CD14-positive monocyte (primary cell): Measurements from ENCODE around the gene TSHZ2. TPM values are rescaled to one million over a fixed set of nuclear protein-coding genes. Genes with fewer than 3 reads are reported as not detected.

Experiments
- DNase-seq, 3 donors: peaks; one replicate each; pipeline ENCODE4 v3.0.0-alpha.2; 2011 to 2022
- H2AFZ ChIP-seq: 2 replicates; pipeline ENCODE4 v1.6.0; 2012; ENCODE audit warnings: mild to moderate bottlenecking, low read depth, low read length, inconsistent platforms; ENCODE audit not compliant: insufficient read depth, poor library complexity, severe bottlenecking
- H3K27ac ChIP-seq, 2 donors: 1 replicate in 1 of 2; 2 replicates in 1 of 2; pipeline ENCODE4 v1.5.1; 2012 to 2013; ENCODE audit warnings: low read length in 2 of 2, control low read depth in 1 of 2, inconsistent platforms in 1 of 2, low read depth in 1 of 2, mild to moderate bottlenecking in 1 of 2
- H3K27me3 ChIP-seq, 2 donors: one replicate each; pipeline versions ENCODE4 v1.6.0 to v1.6.1; 2011 to 2013; ENCODE audit warnings: low read length in 2 of 2; ENCODE audit not compliant: control insufficient read depth in 2 of 2, insufficient read depth in 2 of 2
- H3K36me3 ChIP-seq, 2 donors: replicated peaks in 1 of 2; 1 replicate in 1 of 2; 2 replicates in 1 of 2; pipeline versions ENCODE4 v1.5.1 to v1.6.1; 2012 to 2013; ENCODE audit warnings: low read length in 2 of 2, control low read depth in 1 of 2, inconsistent platforms in 1 of 2, mild to moderate bottlenecking in 1 of 2; ENCODE audit not compliant: insufficient read depth in 2 of 2, control insufficient read depth in 1 of 2
- H3K4me1 ChIP-seq, 2 donors: 1 replicate in 1 of 2; 2 replicates in 1 of 2; pipeline versions ENCODE4 v1.5.1 to v1.6.1; 2012 to 2013; ENCODE audit warnings: low read length in 2 of 2, control low read depth in 1 of 2, inconsistent platforms in 1 of 2, mild to moderate bottlenecking in 1 of 2, moderate library complexity in 1 of 2; ENCODE audit not compliant: insufficient read depth in 2 of 2, control insufficient read depth in 1 of 2
- H3K4me2 ChIP-seq: replicated peaks from 2 replicates; pipeline ENCODE3; 2012; ENCODE audit warnings: low read length, moderate library complexity, mild to moderate bottlenecking; ENCODE audit not compliant: poor library complexity, severe bottlenecking; ENCODE audit errors: extremely low read depth
- H3K4me3 ChIP-seq, 3 experiments: fragments of 200-600 bp in 1 of 3; sonication (generic) in 1 of 3; replicated peaks in 1 of 3; 1 replicate in 2 of 3; 2 replicates in 1 of 3; pipeline ENCODE4 v1.5.1; 2011 to 2013; ENCODE audit warnings: low read length in 3 of 3, mild to moderate bottlenecking in 3 of 3, control low read depth in 2 of 3, low read depth in 2 of 3, inconsistent platforms in 1 of 3, moderate library complexity in 1 of 3
- H3K79me2 ChIP-seq: 2 replicates; pipeline ENCODE4 v1.6.0; 2012; ENCODE audit warnings: mild to moderate bottlenecking, control low read depth, inconsistent platforms, low read length, moderate library complexity; ENCODE audit not compliant: insufficient read depth
- H3K9ac ChIP-seq: 2 replicates; pipeline ENCODE4 v1.6.0; 2017; ENCODE audit warnings: low read length, mild to moderate bottlenecking; ENCODE audit not compliant: insufficient read depth, poor library complexity, severe bottlenecking
- H3K9me3 ChIP-seq, 2 donors: replicated peaks in 1 of 2; 1 replicate in 1 of 2; 2 replicates in 1 of 2; pipeline versions ENCODE4 v1.5.1 to v1.6.1; 2012 to 2013; ENCODE audit warnings: low read length in 2 of 2, control low read depth in 1 of 2; ENCODE audit not compliant: control insufficient read depth in 1 of 2, insufficient read depth in 1 of 2
- H4K20me1 ChIP-seq: 2 replicates; pipeline ENCODE4 v1.6.0; 2012; ENCODE audit warnings: mild to moderate bottlenecking, low read length, control low read depth, moderate library complexity; ENCODE audit not compliant: insufficient read depth
- H3K27ac Mint-ChIP-seq, 7 donors: one replicate each; pipeline ENCODE4 v1.8.0; 2020; ENCODE audit warnings: mild to moderate bottlenecking in 7 of 7, mixed read lengths in 7 of 7, moderate library complexity in 6 of 7, inconsistent platforms in 2 of 7
- H3K27me3 Mint-ChIP-seq, 3 donors: one replicate each; pipeline ENCODE4 v1.8.0; 2021 to 2022; ENCODE audit warnings: low read depth in 3 of 3, mild to moderate bottlenecking in 3 of 3, mixed read lengths in 3 of 3, moderate library complexity in 3 of 3, inconsistent platforms in 1 of 3
- H3K36me3 Mint-ChIP-seq, 2 donors: one replicate each; pipeline ENCODE4 v1.8.0; 2020; ENCODE audit warnings: mixed read lengths in 2 of 2, inconsistent platforms in 1 of 2, mild to moderate bottlenecking in 1 of 2
- H3K4me1 Mint-ChIP-seq: one replicate; pipeline ENCODE4 v1.8.0; 2020; ENCODE audit warnings: mild to moderate bottlenecking, mixed read lengths
- H3K4me3 Mint-ChIP-seq, 2 donors: one replicate each; pipeline ENCODE4 v1.8.0; 2020; ENCODE audit warnings: mild to moderate bottlenecking in 2 of 2, mixed read lengths in 2 of 2, moderate library complexity in 1 of 2
- H3K9me3 Mint-ChIP-seq, 7 donors: one replicate each; pipeline ENCODE4 v1.8.0; 2020 to 2022; ENCODE audit warnings: mixed read lengths in 7 of 7, mild to moderate bottlenecking in 6 of 7, moderate library complexity in 6 of 7, inconsistent platforms in 2 of 7
- WGBS: methylation state at CpG from one replicate; pipeline ENCODE4 v1.1.5; 2013; ENCODE audit warnings: missing lambda C conversion rate; ENCODE audit not compliant: insufficient coverage; 5-methylcytosine and 5-hydroxymethylcytosine counted together
- intact Hi-C, 2 donors: fragments of 100-400 bp; cut with micrococcal nuclease; formaldehyde crosslinking; loops; one replicate each; pipeline versions ENCODE4 v1.15.0 to v1.15.1; 2023
- polyA minus RNA-seq: library from RNA; depleted of rRNA, polyadenylated mRNA; stranded (reverse); fragments of >200 nt; gene quantifications from 2 replicates; pipeline ENCODE4 v1.2.3, GENCODE V29; 2012
- polyA plus RNA-seq, 3 donors: library from polyadenylated mRNA; depleted of rRNA in 1 of 3; unstranded in 2 of 3; stranded (reverse) in 1 of 3; fragments of 300-500 nt in 2 of 3; fragments of >200 nt in 1 of 3; fragmentation: Illumina TruSeq in 2 of 3; gene quantifications; 1 replicate in 2 of 3; 2 replicates in 1 of 3; pipeline ENCODE4 v1.2.3, GENCODE V29; 2012 to 2021
- total RNA-seq, 12 experiments: library from RNA in 1 of 12; stranded (reverse) in 1 of 12; fragments of 120-200 nt in 1 of 12; gene quantifications; one replicate each; pipeline ENCODE4 v1.2.4 and lab custom pipeline; 2013 to 2026; ENCODE audit warnings: mixed read lengths in 6 of 12, inconsistent platforms in 1 of 12
- TF ChIP-seq, protein P1 (sequence below): fragments of 200-600 bp; IDR thresholded peaks from one replicate; pipeline ENCODE4 v1.8.0; 2022; ENCODE audit warnings: antibody characterized with exemption, mild to moderate bottlenecking

The TSHZ2 gene, protein sequence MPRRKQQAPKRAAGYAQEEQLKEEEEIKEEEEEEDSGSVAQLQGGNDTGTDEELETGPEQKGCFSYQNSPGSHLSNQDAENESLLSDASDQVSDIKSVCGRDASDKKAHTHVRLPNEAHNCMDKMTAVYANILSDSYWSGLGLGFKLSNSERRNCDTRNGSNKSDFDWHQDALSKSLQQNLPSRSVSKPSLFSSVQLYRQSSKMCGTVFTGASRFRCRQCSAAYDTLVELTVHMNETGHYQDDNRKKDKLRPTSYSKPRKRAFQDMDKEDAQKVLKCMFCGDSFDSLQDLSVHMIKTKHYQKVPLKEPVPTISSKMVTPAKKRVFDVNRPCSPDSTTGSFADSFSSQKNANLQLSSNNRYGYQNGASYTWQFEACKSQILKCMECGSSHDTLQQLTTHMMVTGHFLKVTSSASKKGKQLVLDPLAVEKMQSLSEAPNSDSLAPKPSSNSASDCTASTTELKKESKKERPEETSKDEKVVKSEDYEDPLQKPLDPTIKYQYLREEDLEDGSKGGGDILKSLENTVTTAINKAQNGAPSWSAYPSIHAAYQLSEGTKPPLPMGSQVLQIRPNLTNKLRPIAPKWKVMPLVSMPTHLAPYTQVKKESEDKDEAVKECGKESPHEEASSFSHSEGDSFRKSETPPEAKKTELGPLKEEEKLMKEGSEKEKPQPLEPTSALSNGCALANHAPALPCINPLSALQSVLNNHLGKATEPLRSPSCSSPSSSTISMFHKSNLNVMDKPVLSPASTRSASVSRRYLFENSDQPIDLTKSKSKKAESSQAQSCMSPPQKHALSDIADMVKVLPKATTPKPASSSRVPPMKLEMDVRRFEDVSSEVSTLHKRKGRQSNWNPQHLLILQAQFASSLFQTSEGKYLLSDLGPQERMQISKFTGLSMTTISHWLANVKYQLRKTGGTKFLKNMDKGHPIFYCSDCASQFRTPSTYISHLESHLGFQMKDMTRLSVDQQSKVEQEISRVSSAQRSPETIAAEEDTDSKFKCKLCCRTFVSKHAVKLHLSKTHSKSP (N-terminal part only)
- 0.13 TPM for total RNA-seq (2013)
- polyA plus RNA-seq (not detected), polyA minus RNA-seq (not detected in 2 replicates), total RNA-seq (lab: John Stamatoyannopoulos, UW) (0 to 3.0 (median 0.23) reads per million in 11 experiments)

DNA sequence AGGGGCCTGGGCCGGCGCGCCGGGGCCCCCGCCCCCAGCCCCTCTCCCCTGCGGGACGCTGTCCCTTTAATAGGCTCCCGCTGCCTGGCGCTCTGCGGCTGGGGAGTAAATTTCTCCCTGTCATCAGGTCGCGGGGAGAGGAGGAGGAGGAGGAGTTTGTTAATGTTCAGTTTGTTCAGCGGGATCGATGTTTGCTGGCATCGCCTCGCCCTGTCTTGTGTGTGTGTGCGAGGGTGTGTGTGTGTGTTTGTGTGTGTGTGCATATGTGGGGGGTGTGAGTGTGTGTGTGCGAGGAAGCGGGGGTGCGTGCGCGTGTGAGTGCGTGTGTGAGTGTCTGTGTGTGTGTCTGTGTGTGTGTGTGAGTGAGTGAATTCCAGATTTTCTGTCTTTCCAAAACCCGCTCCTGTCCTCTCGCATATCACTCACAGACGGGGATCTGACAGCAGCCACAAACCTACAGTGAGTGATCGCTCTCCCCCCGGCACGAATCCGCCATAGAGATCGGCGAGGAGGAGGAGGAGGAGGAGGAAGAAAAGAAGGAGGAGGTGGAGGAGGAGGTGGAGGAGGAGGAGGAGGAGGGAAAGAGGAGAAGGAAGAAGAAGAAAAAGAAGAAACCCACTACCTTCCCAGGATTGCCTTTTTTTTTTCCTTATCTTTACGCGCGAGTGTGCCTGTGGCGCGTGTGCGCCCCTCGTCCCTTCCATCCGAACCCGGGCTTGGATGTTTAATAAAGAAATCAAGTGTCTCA, at the start of gene TSHZ2:
TSS of gene TSHZ2 (plus strand) at position 169 of the 748 bp plus-strand sequence. CDS start 936 bp downstream, outside the sequence.
- intact Hi-C loops, result no loop called here
- no peak within 1 kb of the TSS for H2AFZ ChIP-seq
- no peaks in the 10 kb centered on the region for H3K36me3 Mint-ChIP-seq
- H3K4me2 ChIP-seq, result no peak within 1 kb of the TSS
- DNase-seq, result no peak
- H3K4me3 Mint-ChIP-seq, result peak within 1 kb of the TSS; percentile 37 to 77
- H3K9me3 Mint-ChIP-seq, result peaks cover 0 to 9% (median 4%) of the 10 kb centered on the region in 7 donors
- H4K20me1 ChIP-seq, result no peaks in the 10 kb centered on the region
- H3K4me1 ChIP-seq, result no peaks in the 10 kb centered on the region
- H3K4me1 Mint-ChIP-seq, result no peaks in the 10 kb centered on the region
- peaks cover 7 to 39% of the 10 kb centered on the region in 2 donors for H3K27me3 ChIP-seq
- no peak within 1 kb of the TSS for H3K27ac ChIP-seq
- WGBS, result 3% methylated on average over 14 of the region's 41 CpGs
- no peak within 1 kb of the TSS for H3K4me3 ChIP-seq
- H3K36me3 ChIP-seq, result no peaks in the 10 kb centered on the region
- peaks cover 32 to 56% (median 43%) of the 10 kb centered on the region in 3 donors for H3K27me3 Mint-ChIP-seq
- TF ChIP-seq, protein P1, sequence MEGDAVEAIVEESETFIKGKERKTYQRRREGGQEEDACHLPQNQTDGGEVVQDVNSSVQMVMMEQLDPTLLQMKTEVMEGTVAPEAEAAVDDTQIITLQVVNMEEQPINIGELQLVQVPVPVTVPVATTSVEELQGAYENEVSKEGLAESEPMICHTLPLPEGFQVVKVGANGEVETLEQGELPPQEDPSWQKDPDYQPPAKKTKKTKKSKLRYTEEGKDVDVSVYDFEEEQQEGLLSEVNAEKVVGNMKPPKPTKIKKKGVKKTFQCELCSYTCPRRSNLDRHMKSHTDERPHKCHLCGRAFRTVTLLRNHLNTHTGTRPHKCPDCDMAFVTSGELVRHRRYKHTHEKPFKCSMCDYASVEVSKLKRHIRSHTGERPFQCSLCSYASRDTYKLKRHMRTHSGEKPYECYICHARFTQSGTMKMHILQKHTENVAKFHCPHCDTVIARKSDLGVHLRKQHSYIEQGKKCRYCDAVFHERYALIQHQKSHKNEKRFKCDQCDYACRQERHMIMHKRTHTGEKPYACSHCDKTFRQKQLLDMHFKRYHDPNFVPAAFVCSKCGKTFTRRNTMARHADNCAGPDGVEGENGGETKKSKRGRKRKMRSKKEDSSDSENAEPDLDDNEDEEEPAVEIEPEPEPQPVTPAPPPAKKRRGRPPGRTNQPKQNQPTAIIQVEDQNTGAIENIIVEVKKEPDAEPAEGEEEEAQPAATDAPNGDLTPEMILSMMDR, result no peak
- H3K9me3 ChIP-seq, result peaks cover 0 to 5% of the 10 kb centered on the region in 2 donors
- H3K27ac Mint-ChIP-seq, result peak within 1 kb of the TSS in 1 of 7 donors; percentile 33
- no peak within 1 kb of the TSS for H3K9ac ChIP-seq
- no peaks in the 10 kb centered on the region for H3K79me2 ChIP-seq
